Keratinocyte (primary cell): ENCODE measurements around the gene RAD23A.

ENCODE experiments used
- EZH2 ChIP-seq: IDR thresholded peaks from one replicate; pipeline ENCODE4 v1.6.1; 2012; ENCODE audit warnings: inconsistent platforms, mild to moderate bottlenecking, low read length, moderate library complexity
- TF ChIP-seq, protein P1 (sequence below), 3 experiments: IDR thresholded peaks in 1 of 3; conservative IDR thresholded peaks in 1 of 3; optimal IDR thresholded peaks in 1 of 3; 2 replicates in 2 of 3; 3 replicates in 1 of 3; pipeline versions ENCODE3 to v1.5.1; 2011; ENCODE audit warnings: low read length in 3 of 3, mild to moderate bottlenecking in 3 of 3, moderate library complexity in 2 of 3, control low read depth in 1 of 3, inconsistent platforms in 1 of 3; ENCODE audit not compliant: insufficient read depth in 2 of 3; ENCODE audit errors: extremely low read depth in 1 of 3

DNA sequence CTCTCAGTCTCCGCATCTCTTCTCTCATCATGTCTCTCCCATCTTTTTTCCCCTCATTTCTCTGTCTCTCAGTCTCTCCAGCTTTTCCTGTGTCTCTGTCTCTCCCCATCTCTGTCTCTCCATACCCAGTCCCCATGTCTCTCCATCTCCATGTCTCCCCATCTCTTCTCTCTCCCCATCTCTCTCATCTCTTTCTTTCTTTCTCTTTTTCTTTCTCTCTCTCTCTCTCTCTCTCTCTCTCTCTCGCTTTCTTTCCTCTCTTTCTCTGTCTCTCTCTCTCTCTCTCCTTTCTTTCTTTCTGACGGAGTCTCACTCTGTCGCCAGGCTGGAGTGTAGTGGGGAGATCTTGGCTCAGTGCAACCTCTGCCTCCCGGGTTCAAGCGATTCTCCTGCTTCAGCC, 37.0 kb downstream of the RAD23A start:
- TF ChIP-seq, protein P1, sequence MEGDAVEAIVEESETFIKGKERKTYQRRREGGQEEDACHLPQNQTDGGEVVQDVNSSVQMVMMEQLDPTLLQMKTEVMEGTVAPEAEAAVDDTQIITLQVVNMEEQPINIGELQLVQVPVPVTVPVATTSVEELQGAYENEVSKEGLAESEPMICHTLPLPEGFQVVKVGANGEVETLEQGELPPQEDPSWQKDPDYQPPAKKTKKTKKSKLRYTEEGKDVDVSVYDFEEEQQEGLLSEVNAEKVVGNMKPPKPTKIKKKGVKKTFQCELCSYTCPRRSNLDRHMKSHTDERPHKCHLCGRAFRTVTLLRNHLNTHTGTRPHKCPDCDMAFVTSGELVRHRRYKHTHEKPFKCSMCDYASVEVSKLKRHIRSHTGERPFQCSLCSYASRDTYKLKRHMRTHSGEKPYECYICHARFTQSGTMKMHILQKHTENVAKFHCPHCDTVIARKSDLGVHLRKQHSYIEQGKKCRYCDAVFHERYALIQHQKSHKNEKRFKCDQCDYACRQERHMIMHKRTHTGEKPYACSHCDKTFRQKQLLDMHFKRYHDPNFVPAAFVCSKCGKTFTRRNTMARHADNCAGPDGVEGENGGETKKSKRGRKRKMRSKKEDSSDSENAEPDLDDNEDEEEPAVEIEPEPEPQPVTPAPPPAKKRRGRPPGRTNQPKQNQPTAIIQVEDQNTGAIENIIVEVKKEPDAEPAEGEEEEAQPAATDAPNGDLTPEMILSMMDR (optimal IDR thresholded peaks at IDR 0.05 in 1 of 3, IDR thresholded peaks at IDR 0.05 in 1 of 3, conservative IDR thresholded peaks at IDR 0.05 in 1 of 3; ENCODE audit: extremely low read depth in 1 of 3, insufficient read depth in 2 of 3, low read length in 3 of 3): no peak
- TF ChIP-seq EZH2: no peak
